Neutrophil (primary cell): ENCODE measurements around the gene CHST8.

Source experiments
- H3K27ac ChIP-seq: fragments of 200-600 bp; sonication (generic); 2 replicates; pipeline ENCODE4 v1.5.1; 2016; ENCODE audit warnings: mild to moderate bottlenecking, moderate library complexity
- H3K27me3 ChIP-seq: fragments of 200-600 bp; sonication (generic); 2 replicates; pipeline ENCODE4 v1.6.0; 2016; ENCODE audit warnings: mild to moderate bottlenecking
- H3K36me3 ChIP-seq: fragments of 200-600 bp; sonication (generic); 2 replicates; pipeline ENCODE4 v1.5.1; 2017
- H3K4me1 ChIP-seq, 2 experiments: fragments of 200-600 bp in 1 of 2; sonication (generic) in 1 of 2; 1 replicate in 1 of 2; 2 replicates in 1 of 2; pipeline versions ENCODE4 v1.5.1 to v1.6.1; 2013 to 2016; ENCODE audit warnings: low read depth in 1 of 2, low read length in 1 of 2, mild to moderate bottlenecking in 1 of 2, moderate library complexity in 1 of 2; ENCODE audit not compliant: control insufficient read depth in 1 of 2, insufficient read depth in 1 of 2
- H3K4me3 ChIP-seq, 2 experiments: fragments of 200-600 bp in 1 of 2; sonication (generic) in 1 of 2; 1 replicate in 1 of 2; 2 replicates in 1 of 2; pipeline ENCODE4 v1.5.1; 2013 to 2016; ENCODE audit warnings: low read depth in 1 of 2, low read length in 1 of 2, mild to moderate bottlenecking in 1 of 2, moderate library complexity in 1 of 2
- H3K9me3 ChIP-seq: fragments of 200-600 bp; sonication (generic); 2 replicates; pipeline ENCODE4 v1.5.1; 2016
- CTCF ChIP-seq: fragments of 200-600 bp; sonication (generic); IDR thresholded peaks from 2 replicates; pipeline ENCODE4 v1.5.1; 2016; ENCODE audit warnings: antibody characterized with exemption

Gene CHST8

GRCh38 chr19:33811246-33811645 lies 189.5 kb downstream of the CHST8 start:
- Histone ChIP-seq H3K36me3 (no peaks in the 10 kb centered on the region), H3K9me3 (no peaks in the 10 kb centered on the region), H3K27ac (no peak overlapping the region), H3K4me3 (no peak overlapping the region), H3K4me1 (peaks cover 0 to 3% of the 10 kb centered on the region in 2 experiments), H3K27me3 (no peaks in the 10 kb centered on the region)
- TF ChIP-seq CTCF = no peak

- Histone ChIP-seq H3K27ac (no peak overlapping the region), H3K36me3 (no peaks in the 10 kb centered on the region)
Measured at GRCh38 chr19:33811736-33812387, 190.1 kb downstream of the CHST8 start.

GRCh38 chr19:33812388-33813330 lies 190.9 kb downstream of the CHST8 start:
- H3K27ac ChIP-seq = no peak overlapping the region
- no peaks in the 10 kb centered on the region for H3K36me3 ChIP-seq

More at GRCh38 chr19:33811736-33812387, 190.1 kb downstream of the CHST8 start:
- Histone ChIP-seq H3K27me3 (no peaks in the 10 kb centered on the region), H3K4me3 (no peak overlapping the region), H3K9me3 (no peaks in the 10 kb centered on the region), H3K4me1 (peaks cover 5 to 7% of the 10 kb centered on the region in 2 experiments)
- no peak for TF ChIP-seq CTCF

GRCh38 chr19:33813391-33814101 lies 191.8 kb downstream of the CHST8 start:
- peaks cover 19 to 22% of the 10 kb centered on the region in 2 experiments for H3K4me1 ChIP-seq
- H3K27me3 ChIP-seq = no peaks in the 10 kb centered on the region
- no peaks in the 10 kb centered on the region for H3K36me3 ChIP-seq
- no peak overlapping the region for H3K4me3 ChIP-seq
- H3K27ac ChIP-seq = no peak overlapping the region
- TF ChIP-seq CTCF = no peak
- no peaks in the 10 kb centered on the region for H3K9me3 ChIP-seq

More at GRCh38 chr19:33812388-33813330, 190.9 kb downstream of the CHST8 start:
- H3K4me1 ChIP-seq = peaks cover 10 to 14% of the 10 kb centered on the region in 2 experiments
- H3K9me3 ChIP-seq = no peaks in the 10 kb centered on the region
- no peaks in the 10 kb centered on the region for H3K27me3 ChIP-seq
- no peak for TF ChIP-seq CTCF
- H3K4me3 ChIP-seq = no peak overlapping the region
